Measurements from ENCODE around the gene FA2H. TPM values are rescaled to one million over a fixed set of nuclear protein-coding genes. Genes with fewer than 3 reads are reported as not detected.

The FA2H gene
- total RNA-seq, 2 experiments from 2014 or later, result not detected

- Mint-ChIP-seq H3K4me3 (no peak overlapping the region), H3K9me3 (no peaks in the 10 kb centered on the region), H3K4me1 (no peaks in the 10 kb centered on the region), H3K27me3 (peaks cover 11% of the 10 kb centered on the region), H3K27ac (no peak overlapping the region), H3K36me3 (no peaks in the 10 kb centered on the region)
- DNase-seq, result no peak
Measured at GRCh38 chr16:74759564-74759963, 15.1 kb downstream of the FA2H start.

GRCh38 chr16:74758801-74759200, 15.8 kb downstream of the FA2H start:
- no peak overlapping the region for H3K27ac Mint-ChIP-seq
- H3K9me3 Mint-ChIP-seq, result no peaks in the 10 kb centered on the region
- no peak for DNase-seq
- no peaks in the 10 kb centered on the region for H3K36me3 Mint-ChIP-seq
- peaks cover 5% of the 10 kb centered on the region for H3K27me3 Mint-ChIP-seq
- no peak overlapping the region for H3K4me3 Mint-ChIP-seq
- no peaks in the 10 kb centered on the region for H3K4me1 Mint-ChIP-seq

GRCh38 chr16:74757349-74757748, 17.3 kb downstream of the FA2H start:
- no peaks in the 10 kb centered on the region for H3K4me1 Mint-ChIP-seq
- no peak for DNase-seq
- peaks cover under 1% of the 10 kb centered on the region for H3K27me3 Mint-ChIP-seq
- H3K36me3 Mint-ChIP-seq, result no peaks in the 10 kb centered on the region
- no peaks in the 10 kb centered on the region for H3K9me3 Mint-ChIP-seq
- H3K4me3 Mint-ChIP-seq, result no peak overlapping the region
- no peak overlapping the region for H3K27ac Mint-ChIP-seq

- Mint-ChIP-seq H3K9me3 (no peaks in the 10 kb centered on the region), H3K27ac (no peak overlapping the region), H3K4me3 (no peak overlapping the region), H3K27me3 (peaks cover 6% of the 10 kb centered on the region), H3K4me1 (no peaks in the 10 kb centered on the region), H3K36me3 (no peaks in the 10 kb centered on the region)
- no peak for DNase-seq
Measured at GRCh38 chr16:74756203-74756602, 18.4 kb downstream of the FA2H start.

GRCh38 chr16:74753180-74753579, 21.4 kb downstream of the FA2H start:
- DNase-seq, result no peak
- Mint-ChIP-seq H3K27ac (no peak overlapping the region), H3K4me3 (no peak overlapping the region), H3K36me3 (no peaks in the 10 kb centered on the region), H3K9me3 (no peaks in the 10 kb centered on the region), H3K27me3 (peaks cover 6% of the 10 kb centered on the region), H3K4me1 (no peaks in the 10 kb centered on the region)

- no peak for DNase-seq
- Mint-ChIP-seq H3K36me3 (no peaks in the 10 kb centered on the region), H3K27ac (no peak overlapping the region), H3K27me3 (peaks cover 6% of the 10 kb centered on the region), H3K9me3 (no peaks in the 10 kb centered on the region), H3K4me1 (no peaks in the 10 kb centered on the region), H3K4me3 (no peak overlapping the region)
Measured at GRCh38 chr16:74752756-74753155, 21.9 kb downstream of the FA2H start.

GRCh38 chr16:74752258-74752657, 22.4 kb downstream of the FA2H start:
- Mint-ChIP-seq H3K27ac (no peak overlapping the region), H3K36me3 (no peaks in the 10 kb centered on the region), H3K27me3 (peaks cover 6% of the 10 kb centered on the region)

GRCh38 chr16:74751658-74752057, 23.0 kb downstream of the FA2H start:
- Mint-ChIP-seq H3K9me3 (no peaks in the 10 kb centered on the region), H3K27ac (no peak overlapping the region)

More at GRCh38 chr16:74752258-74752657, 22.4 kb downstream of the FA2H start:
- Mint-ChIP-seq H3K4me1 (no peaks in the 10 kb centered on the region), H3K4me3 (no peak overlapping the region), H3K9me3 (no peaks in the 10 kb centered on the region)
- no peak for DNase-seq

GRCh38 chr16:74749291-74750055, 25.1 kb downstream of the FA2H start:
- H3K27ac Mint-ChIP-seq, result no peak overlapping the region
- no peaks in the 10 kb centered on the region for H3K4me1 Mint-ChIP-seq
- H3K4me3 Mint-ChIP-seq, result no peak overlapping the region
- no peak for DNase-seq
- no peaks in the 10 kb centered on the region for H3K9me3 Mint-ChIP-seq
- peaks cover 6% of the 10 kb centered on the region for H3K27me3 Mint-ChIP-seq
- H3K36me3 Mint-ChIP-seq, result no peaks in the 10 kb centered on the region

More at GRCh38 chr16:74751658-74752057, 23.0 kb downstream of the FA2H start:
- H3K4me3 Mint-ChIP-seq, result no peak overlapping the region
- no peaks in the 10 kb centered on the region for H3K36me3 Mint-ChIP-seq
- DNase-seq, result no peak
- H3K4me1 Mint-ChIP-seq, result no peaks in the 10 kb centered on the region
- H3K27me3 Mint-ChIP-seq, result peaks cover 6% of the 10 kb centered on the region

- Mint-ChIP-seq H3K9me3 (no peaks in the 10 kb centered on the region), H3K4me3 (no peak overlapping the region), H3K4me1 (no peaks in the 10 kb centered on the region), H3K36me3 (no peaks in the 10 kb centered on the region), H3K27me3 (peaks cover 6% of the 10 kb centered on the region), H3K27ac (no peak overlapping the region)
- DNase-seq, result no peak
Measured at GRCh38 chr16:74748616-74749026, 26.0 kb downstream of the FA2H start.

- Mint-ChIP-seq H3K4me1 (no peaks in the 10 kb centered on the region), H3K36me3 (no peaks in the 10 kb centered on the region), H3K27ac (no peak overlapping the region), H3K27me3 (peaks cover 6% of the 10 kb centered on the region), H3K9me3 (no peaks in the 10 kb centered on the region), H3K4me3 (no peak overlapping the region)
- DNase-seq, result no peak
Measured at GRCh38 chr16:74747716-74748615, 26.7 kb downstream of the FA2H start.

- Mint-ChIP-seq H3K9me3 (no peaks in the 10 kb centered on the region), H3K4me3 (no peak overlapping the region), H3K36me3 (no peaks in the 10 kb centered on the region), H3K4me1 (no peaks in the 10 kb centered on the region), H3K27ac (no peak overlapping the region), H3K27me3 (no peaks in the 10 kb centered on the region)
- DNase-seq, result no peak
Measured at GRCh38 chr16:74745926-74746325, 28.7 kb downstream of the FA2H start.

GRCh38 chr16:74745109-74745615, 29.5 kb downstream of the FA2H start:
- H3K27ac Mint-ChIP-seq, result no peak overlapping the region
- H3K4me3 Mint-ChIP-seq, result no peak overlapping the region
- DNase-seq, result no peak
- H3K36me3 Mint-ChIP-seq, result no peaks in the 10 kb centered on the region
- no peaks in the 10 kb centered on the region for H3K4me1 Mint-ChIP-seq
- H3K27me3 Mint-ChIP-seq, result no peaks in the 10 kb centered on the region
- H3K9me3 Mint-ChIP-seq, result no peaks in the 10 kb centered on the region

- Mint-ChIP-seq H3K4me1 (no peaks in the 10 kb centered on the region), H3K4me3 (no peak overlapping the region), H3K9me3 (no peaks in the 10 kb centered on the region), H3K27me3 (no peaks in the 10 kb centered on the region), H3K36me3 (no peaks in the 10 kb centered on the region), H3K27ac (no peak overlapping the region)
- no peak for DNase-seq
Measured at GRCh38 chr16:74744566-74744965, 30.1 kb downstream of the FA2H start.

GRCh38 chr16:74743668-74744299, 30.8 kb downstream of the FA2H start:
- Mint-ChIP-seq H3K27me3 (no peaks in the 10 kb centered on the region), H3K36me3 (no peaks in the 10 kb centered on the region), H3K4me3 (no peak overlapping the region), H3K9me3 (no peaks in the 10 kb centered on the region), H3K27ac (no peak overlapping the region), H3K4me1 (no peaks in the 10 kb centered on the region)
- DNase-seq, result no peak

Data from activated naive CD8-positive, alpha-beta T cell treated with anti-CD3 and anti-CD28 coated beads for 36 hours (primary cell).